Chondrocyte (in vitro differentiated cells): Measurements from ENCODE around the gene CD44. TPM values are rescaled to one million over a fixed set of nuclear protein-coding genes. Genes with fewer than 3 reads are reported as not detected.

Experiments used
- DNase-seq: peaks from one replicate; pipeline ENCODE4 v3.0.0; 2021; ENCODE audit warnings: mixed read lengths, low spot score
- H3K27ac Mint-ChIP-seq: one replicate; pipeline ENCODE4 v1.8.0; 2021; ENCODE audit warnings: mild to moderate bottlenecking, moderate library complexity, mixed read lengths; ENCODE audit not compliant: unreplicated experiment
- H3K27me3 Mint-ChIP-seq: 2 replicates; pipeline ENCODE4 v1.8.0; 2021; ENCODE audit warnings: low read depth, mixed read lengths
- H3K36me3 Mint-ChIP-seq: 2 replicates; pipeline ENCODE4 v1.8.0; 2021; ENCODE audit warnings: low read depth, mixed read lengths
- H3K4me1 Mint-ChIP-seq: 2 replicates; pipeline ENCODE4 v1.8.0; 2021; ENCODE audit warnings: low read depth, mild to moderate bottlenecking, mixed read lengths
- H3K4me3 Mint-ChIP-seq: one replicate; pipeline ENCODE4 v1.8.0; 2021; ENCODE audit warnings: mild to moderate bottlenecking, moderate library complexity, mixed read lengths; ENCODE audit not compliant: unreplicated experiment
- H3K9me3 Mint-ChIP-seq: 2 replicates; pipeline ENCODE4 v1.8.0; 2021; ENCODE audit warnings: low read depth, mixed read lengths
- total RNA-seq: library from RNA; stranded (reverse); gene quantifications from 3 replicates; pipeline ENCODE4 v1.2.1, GENCODE V29; 2021
- TF ChIP-seq, protein P1 (sequence below): fragments of 200-600 bp; sonication (generic); IDR thresholded peaks from 2 replicates; pipeline ENCODE4 v1.5.0; 2021; ENCODE audit warnings: antibody characterized with exemption, mild to moderate bottlenecking, moderate library complexity

Gene CD44
- total RNA-seq, 1 donor from 2014 or later, result 179 TPM

DNA sequence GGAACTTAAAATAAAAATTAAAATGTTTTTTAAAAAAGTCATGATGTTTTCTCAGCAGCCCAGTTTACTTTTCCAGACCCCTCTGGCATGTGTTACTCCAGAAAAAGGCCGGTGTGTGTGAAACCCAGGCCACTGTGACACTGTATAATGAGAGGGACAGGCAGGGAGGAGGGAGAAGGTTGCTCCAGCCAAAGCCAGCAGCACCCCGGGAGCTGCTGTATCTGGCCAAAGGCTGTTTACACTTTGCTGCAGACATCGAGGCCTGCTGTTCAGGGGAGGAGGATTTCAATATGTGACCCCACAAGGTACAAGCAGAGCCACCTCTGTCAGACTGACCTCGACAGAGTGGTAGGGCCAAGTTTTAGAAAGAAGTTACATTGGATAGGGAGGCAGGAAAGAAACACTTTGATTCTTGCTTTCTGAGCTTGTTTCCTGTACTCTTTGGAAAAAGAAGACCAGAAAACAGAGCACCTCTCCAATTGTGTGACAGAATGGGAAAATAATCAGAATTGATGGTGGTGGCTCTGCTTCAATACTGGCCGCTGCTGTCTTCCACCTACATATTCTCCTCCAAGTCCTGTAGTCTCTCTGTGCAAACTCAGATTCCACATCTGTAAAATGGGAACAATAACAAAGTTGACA is 41.0 kb upstream of the CD44 start:
- Mint-ChIP-seq H3K36me3 (peaks cover 2% of the 10 kb centered on the region), H3K4me1 (peaks cover 40% of the 10 kb centered on the region), H3K9me3 (peaks cover 10% of the 10 kb centered on the region), H3K27me3 (no peaks in the 10 kb centered on the region), H3K4me3 (no peak overlapping the region), H3K27ac (peak overlapping the region; percentile 87)
- no peak for DNase-seq
- TF ChIP-seq, protein P1, sequence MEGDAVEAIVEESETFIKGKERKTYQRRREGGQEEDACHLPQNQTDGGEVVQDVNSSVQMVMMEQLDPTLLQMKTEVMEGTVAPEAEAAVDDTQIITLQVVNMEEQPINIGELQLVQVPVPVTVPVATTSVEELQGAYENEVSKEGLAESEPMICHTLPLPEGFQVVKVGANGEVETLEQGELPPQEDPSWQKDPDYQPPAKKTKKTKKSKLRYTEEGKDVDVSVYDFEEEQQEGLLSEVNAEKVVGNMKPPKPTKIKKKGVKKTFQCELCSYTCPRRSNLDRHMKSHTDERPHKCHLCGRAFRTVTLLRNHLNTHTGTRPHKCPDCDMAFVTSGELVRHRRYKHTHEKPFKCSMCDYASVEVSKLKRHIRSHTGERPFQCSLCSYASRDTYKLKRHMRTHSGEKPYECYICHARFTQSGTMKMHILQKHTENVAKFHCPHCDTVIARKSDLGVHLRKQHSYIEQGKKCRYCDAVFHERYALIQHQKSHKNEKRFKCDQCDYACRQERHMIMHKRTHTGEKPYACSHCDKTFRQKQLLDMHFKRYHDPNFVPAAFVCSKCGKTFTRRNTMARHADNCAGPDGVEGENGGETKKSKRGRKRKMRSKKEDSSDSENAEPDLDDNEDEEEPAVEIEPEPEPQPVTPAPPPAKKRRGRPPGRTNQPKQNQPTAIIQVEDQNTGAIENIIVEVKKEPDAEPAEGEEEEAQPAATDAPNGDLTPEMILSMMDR, result no peak

DNA sequence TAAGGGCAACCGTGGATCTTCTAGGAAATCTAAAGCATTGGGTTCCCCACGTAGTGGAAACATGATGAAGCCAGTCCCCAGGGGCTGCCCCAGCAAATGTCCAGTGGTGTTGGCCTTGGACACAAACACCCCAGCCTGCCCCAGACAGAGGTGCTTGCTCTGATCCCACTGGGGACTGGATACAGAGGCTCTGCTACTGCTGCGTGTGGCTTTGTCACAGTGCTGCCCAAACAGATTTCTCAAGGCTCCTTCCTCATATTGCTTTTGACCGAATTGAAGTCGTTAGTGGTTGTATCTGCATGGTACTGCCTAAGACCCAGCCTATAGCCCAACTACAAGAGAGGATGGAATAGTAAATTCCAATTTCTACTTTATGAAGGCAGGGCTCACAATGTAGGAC is 40.1 kb upstream of the CD44 start:
- Mint-ChIP-seq H3K36me3 (peaks cover 2% of the 10 kb centered on the region), H3K4me1 (peaks cover 40% of the 10 kb centered on the region), H3K27ac (peak overlapping the region; percentile 92), H3K27me3 (no peaks in the 10 kb centered on the region), H3K9me3 (peaks cover 10% of the 10 kb centered on the region), H3K4me3 (no peak overlapping the region)
- TF ChIP-seq, protein P1, result no peak
- no peak for DNase-seq

DNA sequence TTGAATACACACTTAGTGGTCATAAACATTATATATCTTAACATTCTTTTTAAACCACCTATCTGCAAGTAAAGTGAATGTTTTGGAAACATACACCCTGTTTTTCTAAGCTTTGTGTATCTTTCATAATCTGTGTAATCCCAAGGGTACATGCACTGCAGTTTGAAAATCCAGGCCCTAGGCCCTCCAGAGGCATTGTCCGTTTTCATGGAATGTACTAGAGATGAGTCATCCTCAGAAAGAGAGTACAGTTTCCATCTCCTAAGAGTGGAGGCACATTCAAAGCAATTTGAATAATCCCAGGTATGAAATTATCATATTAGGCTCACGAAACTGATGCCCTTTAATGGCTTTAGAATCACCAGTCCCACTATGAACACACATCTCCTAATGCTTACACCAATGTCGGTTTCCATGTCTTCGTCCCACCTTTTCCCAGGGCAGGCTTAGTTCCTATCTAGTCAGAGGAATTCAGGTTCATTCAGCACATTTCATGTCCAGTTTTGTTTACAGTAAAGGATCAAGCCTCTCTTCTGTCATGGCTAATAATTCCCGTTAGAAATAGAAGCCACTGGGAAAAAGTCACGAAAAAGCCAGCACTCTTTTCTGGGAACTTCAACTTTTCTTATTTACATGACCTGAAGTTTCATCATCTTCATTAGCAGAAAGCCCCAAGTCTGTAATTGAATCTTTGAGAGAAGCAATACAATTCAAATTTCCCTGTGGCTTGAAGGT is 39.5 kb upstream of the CD44 start:
- peaks cover 10% of the 10 kb centered on the region for H3K9me3 Mint-ChIP-seq
- peaks cover 2% of the 10 kb centered on the region for H3K36me3 Mint-ChIP-seq
- no peaks in the 10 kb centered on the region for H3K27me3 Mint-ChIP-seq
- peak overlapping the region; percentile 92 for H3K27ac Mint-ChIP-seq
- TF ChIP-seq, protein P1, result no peak
- no peak for DNase-seq
- peaks cover 40% of the 10 kb centered on the region for H3K4me1 Mint-ChIP-seq
- H3K4me3 Mint-ChIP-seq, result no peak overlapping the region

DNA sequence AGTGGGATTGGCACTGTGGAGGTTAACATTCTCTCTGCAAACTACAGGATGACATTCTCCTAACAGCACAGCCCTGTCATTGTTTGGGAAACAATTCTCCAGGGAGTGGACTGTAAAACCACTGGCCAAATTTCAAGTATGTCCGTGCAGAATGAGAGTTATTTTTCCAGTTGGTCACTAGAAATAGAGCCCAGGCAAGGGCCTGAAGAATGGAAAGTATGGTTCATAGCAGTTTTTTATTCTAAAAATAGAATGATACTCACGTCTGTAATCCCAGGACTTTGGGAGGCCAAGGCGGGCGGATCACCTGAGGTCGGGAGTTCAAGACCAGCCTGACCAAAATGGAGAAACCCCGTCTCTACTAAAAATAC is 39.0 kb upstream of the CD44 start:
- DNase-seq, result no peak
- Mint-ChIP-seq H3K27me3 (no peaks in the 10 kb centered on the region), H3K4me3 (no peak overlapping the region), H3K36me3 (no peaks in the 10 kb centered on the region), H3K27ac (peak overlapping the region; percentile 92), H3K9me3 (peaks cover 8% of the 10 kb centered on the region), H3K4me1 (peaks cover 40% of the 10 kb centered on the region)
- TF ChIP-seq, protein P1, result no peak

DNA sequence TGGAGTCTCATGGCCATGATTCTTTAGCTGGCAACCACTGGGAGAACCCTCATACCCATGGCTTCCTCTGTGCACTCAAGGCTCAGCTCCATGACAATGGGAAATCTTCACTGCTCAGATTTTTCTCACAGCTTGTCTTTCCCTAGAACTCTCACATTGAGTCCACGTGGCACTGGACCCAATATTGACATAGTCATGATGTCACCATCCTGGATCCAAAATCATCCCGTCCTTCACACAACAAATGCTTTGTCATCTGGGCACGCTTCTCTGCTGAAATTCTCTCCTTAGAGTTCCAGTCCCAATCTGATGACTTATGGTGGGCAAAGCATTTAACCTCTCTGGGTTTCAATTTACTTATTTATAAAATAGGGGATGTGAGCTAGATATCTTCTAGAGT is 37.7 kb upstream of the CD44 start:
- H3K27ac Mint-ChIP-seq, result peak overlapping the region; percentile 92
- TF ChIP-seq, protein P1, result no peak

More for the DNA sequence above, 37.7 kb upstream of the CD44 start:
- no peaks in the 10 kb centered on the region for H3K36me3 Mint-ChIP-seq
- no peaks in the 10 kb centered on the region for H3K27me3 Mint-ChIP-seq
- H3K9me3 Mint-ChIP-seq, result no peaks in the 10 kb centered on the region
- H3K4me3 Mint-ChIP-seq, result no peak overlapping the region
- peaks cover 45% of the 10 kb centered on the region for H3K4me1 Mint-ChIP-seq
- no peak for DNase-seq
